ENCODE results near the gene HAUS6. TPM values are rescaled to one million over a fixed set of nuclear protein-coding genes. Genes with fewer than 3 reads are reported as not detected.

The HAUS6 gene
- polyA plus RNA-seq, 1 donor (not counting 4 experiments of a cell fraction or from before 2014, with no cell fraction given): 15.7 TPM

GRCh38 chr9:19124430-19124793 lies 21.7 kb upstream of the HAUS6 start:
- DNase-seq (ENCODE audit: low read depth, low spot score) (no peak), FAIRE-seq (no peak)
- dilution Hi-C loops (cut with MboI; ENCODE audit: extremely low pct_ligation_motif_present, low sequenced_read_pairs): no loop called here
- Histone ChIP-seq H3K27ac (ENCODE audit: control insufficient read depth, insufficient read depth, low read length) (peak overlapping the region; percentile 70), H3K4me2 (ENCODE audit: control insufficient read depth, extremely low read depth, insufficient read depth, low read depth, low read length) (peak overlapping the region; percentile 73), H3K4me1 (ENCODE audit: control insufficient read depth, extremely low read depth, insufficient read depth, low read length) (peaks cover 37% of the 10 kb centered on the region), H3K79me2 (ENCODE audit: control insufficient read depth, insufficient read depth, low read length) (no peaks in the 10 kb centered on the region), H3K9ac (ENCODE audit: control insufficient read depth, extremely low read depth, insufficient read depth, low read length) (peak overlapping the region; percentile 60), H3K4me3 (ENCODE audit: control insufficient read depth in 2 of 3, extremely low read depth in 1 of 3, insufficient read depth in 2 of 3, low read depth in 1 of 3, low read length in 3 of 3) (peak overlapping the region in 1 of 3 experiments; percentile 19), H3K9me1 (ENCODE audit: control insufficient read depth, extremely low read depth, insufficient read depth, low read length) (peaks cover 2% of the 10 kb centered on the region), H3K27me3 (ENCODE audit: control insufficient read depth, extremely low read depth, insufficient read depth, low read length) (no peaks in the 10 kb centered on the region), H4K20me1 (ENCODE audit: control insufficient read depth, extremely low read depth, insufficient read depth, low read length) (no peaks in the 10 kb centered on the region), H3K36me3 (ENCODE audit: control insufficient read depth in 2 of 2, extremely low read depth in 1 of 2, insufficient read depth in 2 of 2, low read length in 2 of 2) (peaks cover 5 to 14% of the 10 kb centered on the region in 2 experiments), H3K9me3 (ENCODE audit: control insufficient read depth, low read depth, low read length) (no peaks in the 10 kb centered on the region), H2AFZ (ENCODE audit: control insufficient read depth, low read length) (peak overlapping the region; percentile 81)
- no peak for TF ChIP-seq CTCF (optimal IDR thresholded peaks at IDR 0.05 in 1 of 3, IDR thresholded peaks at IDR 0.05 in 1 of 3, conservative IDR thresholded peaks at IDR 0.05 in 1 of 3; ENCODE audit: extremely low read depth in 1 of 3, insufficient read depth in 2 of 3, low read length in 3 of 3)
- no peak for TF ChIP-seq EZH2 (IDR thresholded peaks at IDR 0.05; ENCODE audit: low read length)

- no peak overlapping the region for H3K27ac ChIP-seq (ENCODE audit: control insufficient read depth, insufficient read depth, low read length)
- H3K9me3 ChIP-seq (ENCODE audit: control insufficient read depth, low read depth, low read length): no peaks in the 10 kb centered on the region
- TF ChIP-seq CTCF (optimal IDR thresholded peaks at IDR 0.05 in 1 of 3, IDR thresholded peaks at IDR 0.05 in 1 of 3, conservative IDR thresholded peaks at IDR 0.05 in 1 of 3; ENCODE audit: extremely low read depth in 1 of 3, insufficient read depth in 2 of 3, low read length in 3 of 3) (peak in 1 of 3 experiments; percentile 24), EZH2 (IDR thresholded peaks at IDR 0.05; ENCODE audit: low read length) (no peak)
- H3K36me3 ChIP-seq (ENCODE audit: control insufficient read depth in 2 of 2, extremely low read depth in 1 of 2, insufficient read depth in 2 of 2, low read length in 2 of 2): peaks cover 5 to 20% of the 10 kb centered on the region in 2 experiments
- no peak for FAIRE-seq
- H3K9ac ChIP-seq (ENCODE audit: control insufficient read depth, extremely low read depth, insufficient read depth, low read length): no peak overlapping the region
- no peak overlapping the region for H3K4me3 ChIP-seq (ENCODE audit: control insufficient read depth in 2 of 3, extremely low read depth in 1 of 3, insufficient read depth in 2 of 3, low read depth in 1 of 3, low read length in 3 of 3)
- dilution Hi-C loops (cut with MboI; ENCODE audit: extremely low pct_ligation_motif_present, low sequenced_read_pairs): no loop called here
- H3K9me1 ChIP-seq (ENCODE audit: control insufficient read depth, extremely low read depth, insufficient read depth, low read length): peaks cover 2% of the 10 kb centered on the region
- no peaks in the 10 kb centered on the region for H3K27me3 ChIP-seq (ENCODE audit: control insufficient read depth, extremely low read depth, insufficient read depth, low read length)
- no peak overlapping the region for H2AFZ ChIP-seq (ENCODE audit: control insufficient read depth, low read length)
- H3K4me1 ChIP-seq (ENCODE audit: control insufficient read depth, extremely low read depth, insufficient read depth, low read length): peaks cover 44% of the 10 kb centered on the region
- no peaks in the 10 kb centered on the region for H3K79me2 ChIP-seq (ENCODE audit: control insufficient read depth, insufficient read depth, low read length)
- H3K4me2 ChIP-seq (ENCODE audit: control insufficient read depth, extremely low read depth, insufficient read depth, low read depth, low read length): no peak overlapping the region
- DNase-seq (ENCODE audit: low read depth, low spot score): no peak
- H4K20me1 ChIP-seq (ENCODE audit: control insufficient read depth, extremely low read depth, insufficient read depth, low read length): no peaks in the 10 kb centered on the region
Observed at GRCh38 chr9:19122490-19123042, 19.9 kb upstream of the HAUS6 start.

Measured in keratinocyte (primary cell).